Large intestine (tissue), 3 donors: ENCODE measurements around the gene ARPP19. TPM values are rescaled to one million over a fixed set of nuclear protein-coding genes. Genes with fewer than 3 reads are reported as not detected.
"Not testable (repeated sequence)": the region's sequence is repeated elsewhere in the genome, so short reads cannot be mapped to it uniquely, and the experiment has no call there.

Experiments
- DNase-seq, 2 donors: peaks; one replicate each; pipeline versions ENCODE4 v3.0.0 to v3.0.0-alpha.2; 2013
- H3K27ac ChIP-seq: one replicate; pipeline ENCODE4 v1.5.1; 2013; ENCODE audit warnings: low read length
- H3K27me3 ChIP-seq: 2 replicates; pipeline ENCODE4 v1.6.1; 2013; ENCODE audit warnings: low read length; ENCODE audit not compliant: control insufficient read depth, insufficient read depth
- H3K36me3 ChIP-seq: 2 replicates; pipeline ENCODE4 v1.6.1; 2013; ENCODE audit warnings: low read length; ENCODE audit not compliant: control insufficient read depth, insufficient read depth
- H3K4me1 ChIP-seq: one replicate; pipeline ENCODE4 v1.6.1; 2013; ENCODE audit warnings: low read length; ENCODE audit not compliant: control insufficient read depth, insufficient read depth
- H3K4me3 ChIP-seq: one replicate; pipeline ENCODE4 v1.5.1; 2013; ENCODE audit warnings: low read length
- H3K9me3 ChIP-seq: one replicate; pipeline ENCODE4 v1.6.1; 2013; ENCODE audit warnings: mild to moderate bottlenecking, low read depth, low read length, moderate library complexity; ENCODE audit not compliant: control insufficient read depth
- WGBS: methylation state at CpG from one replicate; pipeline ENCODE4 v1.1.5; 2013; ENCODE audit warnings: low lambda C conversion rate; ENCODE audit not compliant: insufficient coverage; 5-methylcytosine and 5-hydroxymethylcytosine counted together
- polyA plus RNA-seq: library from polyadenylated mRNA; unstranded; fragments of 120-200 nt; gene quantifications from one replicate; pipeline ENCODE4 v1.2.1, GENCODE V29; 2013

ARPP19 gene
- polyA plus RNA-seq, 1 donor: 65.4 TPM

DNA sequence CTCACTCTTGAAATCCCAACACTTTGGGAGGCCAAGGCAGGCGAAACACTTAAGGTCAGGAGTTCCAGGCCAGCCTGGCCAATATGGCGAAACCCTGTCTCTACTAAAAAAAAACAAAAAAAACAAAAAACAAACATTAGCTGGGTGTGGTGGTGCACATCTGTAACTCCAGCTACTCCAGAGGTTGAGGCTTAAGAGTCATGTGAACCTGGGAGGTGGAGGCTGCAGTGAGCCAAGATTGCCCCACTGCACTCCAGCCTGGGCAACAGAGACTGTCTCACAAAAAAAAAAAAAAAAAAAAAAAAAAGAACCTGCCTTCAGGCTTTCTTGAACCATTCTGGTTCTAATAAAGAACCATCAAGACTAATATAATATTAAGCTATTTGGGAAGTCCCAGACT lies 16.5 kb downstream of the ARPP19 start:
- H3K4me1 ChIP-seq: no peaks in the 10 kb centered on the region
- no peak for DNase-seq
- no peak overlapping the region for H3K27ac ChIP-seq
- H3K27me3 ChIP-seq: no peaks in the 10 kb centered on the region
- H3K9me3 ChIP-seq: no peaks in the 10 kb centered on the region
- no peak overlapping the region for H3K4me3 ChIP-seq
- WGBS: no CpG with 5 or more reads among the region's 2 CpGs
- H3K36me3 ChIP-seq: peaks cover 47% of the 10 kb centered on the region

GRCh38 chr15:52551762-52552161 lies 17.1 kb downstream of the ARPP19 start:
- 100% methylated on average over 1 of the region's 6 CpGs for WGBS
- H3K9me3 ChIP-seq: no peaks in the 10 kb centered on the region
- H3K4me1 ChIP-seq: no peaks in the 10 kb centered on the region
- H3K27me3 ChIP-seq: no peaks in the 10 kb centered on the region
- peaks cover 47% of the 10 kb centered on the region for H3K36me3 ChIP-seq
- H3K27ac ChIP-seq: no peak overlapping the region
- no peak overlapping the region for H3K4me3 ChIP-seq
- no peak for DNase-seq

DNA sequence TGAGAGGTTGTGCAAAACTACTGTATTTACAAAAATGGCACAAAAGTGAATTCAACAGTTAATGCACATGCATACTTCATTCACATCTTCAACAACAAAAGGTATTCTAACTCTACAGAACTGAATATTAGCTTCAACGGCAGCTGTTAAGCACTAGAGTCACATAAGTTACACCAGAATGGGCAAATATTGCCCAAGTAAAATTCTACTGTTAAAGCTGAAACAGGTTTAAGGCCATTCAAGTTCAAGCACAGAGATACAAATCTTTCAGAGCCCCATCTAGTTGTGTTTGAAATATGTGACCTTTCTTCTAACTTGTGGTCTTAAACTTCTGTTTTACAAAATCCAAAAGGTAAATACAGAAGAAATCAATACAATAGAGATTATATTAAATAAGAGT lies 17.6 kb downstream of the ARPP19 start:
- not testable (repeated sequence) for H3K27ac ChIP-seq, DNase-seq, H3K27me3 ChIP-seq, H3K4me3 ChIP-seq, H3K9me3 ChIP-seq, H3K4me1 ChIP-seq
- H3K36me3 ChIP-seq: peaks cover 52% of the 10 kb centered on the region
- no CpG with 5 or more reads among the region's 1 CpG for WGBS

DNA sequence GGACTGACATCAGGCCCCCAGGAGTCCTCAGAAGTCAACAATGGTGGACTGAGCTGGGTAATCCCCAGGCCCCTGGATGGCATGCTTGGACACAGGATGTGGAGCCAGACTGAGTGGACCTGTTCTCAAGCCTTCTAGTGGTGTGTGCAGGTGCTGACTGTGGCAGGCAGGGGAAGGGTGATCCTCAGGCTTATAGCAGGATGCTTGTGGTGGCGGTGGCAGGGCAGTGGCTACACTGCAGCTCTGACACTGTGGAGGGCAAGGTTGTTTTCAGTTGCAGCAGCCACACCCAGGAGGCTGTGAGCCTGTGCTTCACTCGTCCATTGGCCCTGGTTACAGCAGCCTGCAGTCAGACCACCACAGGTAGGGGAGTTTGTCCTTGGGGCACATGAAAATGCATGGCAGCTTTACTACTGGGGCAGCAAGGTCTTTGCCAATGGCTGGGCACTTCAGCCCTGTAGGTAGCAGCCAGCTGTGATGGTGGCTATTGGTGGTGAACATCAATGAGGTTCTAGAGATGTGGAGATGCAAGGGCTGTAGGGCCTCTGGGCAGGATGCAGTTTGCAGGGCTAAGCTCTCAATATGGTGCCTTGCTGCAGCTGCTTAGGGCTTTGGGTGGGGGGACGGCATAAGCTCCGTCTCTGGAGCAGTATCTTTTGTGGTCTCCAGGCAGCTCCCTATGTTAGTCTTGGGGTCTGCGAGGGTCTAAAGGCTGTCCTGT lies 22.6 kb downstream of the ARPP19 start:
- Histone ChIP-seq H3K4me1 (no peaks in the 10 kb centered on the region), H3K4me3 (no peak overlapping the region), H3K27ac (no peak overlapping the region), H3K36me3 (peaks cover 35% of the 10 kb centered on the region), H3K27me3 (no peaks in the 10 kb centered on the region), H3K9me3 (peaks cover 5% of the 10 kb centered on the region)
- DNase-seq: no peak
- WGBS: no CpG with 5 or more reads among the region's 5 CpGs

DNA sequence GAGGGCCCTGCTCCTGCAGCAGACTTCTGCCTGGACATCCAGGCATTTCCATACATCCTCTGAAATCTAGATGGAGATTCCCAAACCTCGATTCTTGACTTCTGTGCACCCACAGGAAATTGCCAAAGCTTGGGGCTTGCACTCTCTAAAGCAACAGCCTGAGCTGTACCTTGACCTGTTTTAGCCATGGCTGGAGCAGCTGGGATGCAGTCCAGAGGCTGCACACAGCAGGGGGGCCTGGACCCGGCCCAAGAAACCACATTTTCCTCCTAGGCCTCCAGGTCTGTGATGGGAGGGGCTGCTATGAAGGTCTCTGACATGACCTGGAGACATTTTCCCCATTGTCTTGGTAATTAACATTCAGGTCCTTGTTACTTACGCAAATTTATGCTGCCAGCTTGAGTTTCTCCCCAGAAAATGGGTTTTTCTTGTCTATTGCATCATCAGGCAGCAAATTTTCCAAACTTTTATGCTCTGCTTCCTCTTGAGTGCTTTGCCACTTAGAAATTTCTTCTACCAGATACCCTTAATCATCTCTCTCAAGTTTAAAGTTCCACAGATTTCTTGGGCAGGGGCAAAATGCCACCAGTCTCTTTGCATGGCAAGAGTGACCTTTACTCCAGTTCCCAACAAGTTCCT lies 28.3 kb downstream of the ARPP19 start:
- H3K4me3 ChIP-seq: no peak overlapping the region
- no peaks in the 10 kb centered on the region for H3K27me3 ChIP-seq
- no peaks in the 10 kb centered on the region for H3K9me3 ChIP-seq
- DNase-seq: no peak
- no peaks in the 10 kb centered on the region for H3K4me1 ChIP-seq
- no CpG with 5 or more reads among the region's 3 CpGs for WGBS
- H3K27ac ChIP-seq: no peak overlapping the region
- H3K36me3 ChIP-seq: peaks cover under 1% of the 10 kb centered on the region

DNA sequence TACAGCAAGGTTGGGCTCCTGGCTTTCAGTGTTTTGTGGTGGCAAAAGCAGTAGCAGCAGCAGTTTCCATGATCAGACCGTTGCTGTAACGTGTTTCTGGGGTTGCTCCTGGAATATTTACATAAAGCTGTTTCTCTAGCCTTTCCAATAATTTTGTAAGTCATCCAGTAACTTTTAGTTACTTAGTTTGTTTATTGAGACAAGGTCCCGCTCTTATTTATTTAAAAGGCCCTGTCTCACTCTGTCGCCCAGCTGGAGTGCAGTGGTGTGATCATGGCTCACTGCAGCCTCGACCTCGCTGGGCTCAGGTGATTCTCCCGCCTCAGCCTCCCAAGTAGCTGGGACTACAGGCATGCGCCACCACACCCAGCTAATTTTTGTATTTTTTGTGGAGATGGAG lies 31.4 kb downstream of the ARPP19 start:
- Histone ChIP-seq H3K4me1 (no peaks in the 10 kb centered on the region), H3K36me3 (no peaks in the 10 kb centered on the region), H3K9me3 (no peaks in the 10 kb centered on the region), H3K27me3 (peaks cover 13% of the 10 kb centered on the region), H3K27ac (no peak overlapping the region), H3K4me3 (no peak overlapping the region)
- DNase-seq: no peak
- WGBS: 100% methylated on average over 1 of the region's 8 CpGs

GRCh38 chr15:52532427-52532826 lies 36.4 kb downstream of the ARPP19 start:
- Histone ChIP-seq H3K36me3 (no peaks in the 10 kb centered on the region), H3K4me1 (peaks cover 7% of the 10 kb centered on the region), H3K4me3 (no peak overlapping the region), H3K27me3 (peaks cover 55% of the 10 kb centered on the region), H3K27ac (no peak overlapping the region), H3K9me3 (no peaks in the 10 kb centered on the region)
- DNase-seq: no peak
- WGBS: 85% methylated on average over 2 of the region's 2 CpGs

DNA sequence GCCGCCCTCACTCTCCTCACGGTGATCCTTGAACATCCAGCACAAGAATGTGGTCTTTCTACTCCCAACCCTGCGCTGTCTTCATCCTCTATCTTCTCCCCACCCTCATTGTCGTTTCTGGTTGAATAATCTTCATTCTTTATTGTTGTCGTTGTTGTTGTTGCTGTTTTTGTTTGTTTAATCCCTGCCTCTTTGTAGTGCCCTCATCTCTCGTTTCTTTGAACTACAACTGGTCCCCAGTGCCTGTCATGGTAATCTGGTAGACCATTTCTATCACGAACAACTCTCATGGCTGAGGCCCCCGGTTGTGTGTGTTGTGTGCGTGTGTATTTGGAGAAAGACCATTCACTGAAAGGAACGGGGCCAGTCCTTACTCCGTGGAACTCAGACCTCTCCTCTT lies 38.9 kb downstream of the ARPP19 start:
- no CpG with 5 or more reads among the region's 11 CpGs for WGBS
- Histone ChIP-seq H3K27me3 (peaks cover 69% of the 10 kb centered on the region), H3K4me1 (peaks cover 7% of the 10 kb centered on the region), H3K27ac (no peak overlapping the region), H3K9me3 (no peaks in the 10 kb centered on the region), H3K4me3 (no peak overlapping the region), H3K36me3 (no peaks in the 10 kb centered on the region)
- DNase-seq: no peak

GRCh38 chr15:52529341-52529924 lies 39.4 kb downstream of the ARPP19 start:
- no peaks in the 10 kb centered on the region for H3K36me3 ChIP-seq
- no peaks in the 10 kb centered on the region for H3K9me3 ChIP-seq
- no CpG with 5 or more reads among the region's 28 CpGs for WGBS
- H3K27me3 ChIP-seq: peaks cover 69% of the 10 kb centered on the region
- H3K4me3 ChIP-seq: peak overlapping the region; percentile 25
- H3K4me1 ChIP-seq: peaks cover 7% of the 10 kb centered on the region
- no peak overlapping the region for H3K27ac ChIP-seq
- DNase-seq: peak; percentile 12 to 59

DNA sequence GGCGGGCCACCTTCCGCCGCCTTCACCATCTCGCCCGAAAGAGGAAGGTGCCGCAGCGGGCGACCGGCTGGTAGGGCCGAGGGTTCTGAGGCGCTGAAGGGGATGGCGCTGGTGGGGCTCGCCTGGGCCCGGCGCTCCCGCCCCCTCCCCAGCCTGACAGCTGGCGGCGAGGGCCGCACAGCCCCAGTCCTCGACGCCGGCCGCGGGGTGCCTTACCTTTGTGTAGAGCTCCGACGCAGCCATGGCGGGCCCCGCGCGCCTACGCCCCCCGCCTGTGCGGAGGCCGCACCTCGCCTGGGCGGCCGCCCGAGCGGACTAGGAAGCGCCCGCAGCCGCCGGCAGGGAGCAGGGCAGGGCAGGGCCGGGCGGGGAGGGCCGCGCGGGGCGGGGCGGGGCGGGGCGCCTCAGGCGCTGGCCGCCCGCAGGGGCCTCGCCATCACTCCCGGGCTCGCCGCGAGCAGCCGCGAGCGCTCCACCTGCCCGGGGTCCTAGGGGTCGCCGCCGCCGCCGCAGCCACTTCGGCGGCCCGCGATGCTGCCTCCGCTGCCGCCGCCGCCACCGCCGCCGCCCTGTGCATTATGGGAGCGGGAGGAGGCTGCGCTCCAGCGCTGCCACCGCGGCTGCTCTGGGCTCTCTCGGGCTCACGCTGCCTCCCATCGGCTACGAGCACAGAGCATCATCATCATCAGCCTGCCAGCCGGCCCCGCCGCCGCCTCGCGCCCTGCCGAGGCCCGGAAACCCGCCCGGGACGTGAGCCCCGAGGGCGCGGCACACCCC lies 40.1 kb downstream of the ARPP19 start, which contains the start of gene MYO5A:
MYO5A (minus strand) TSS at position 317 of the 777 bp plus-strand sequence; CDS start at position 243, 74 bp downstream.
- no CpG with 5 or more reads among the region's 103 CpGs for WGBS
- Histone ChIP-seq H3K4me3 (peak within 1 kb of the TSS; percentile 42), H3K4me1 (peaks cover 7% of the 10 kb centered on the region), H3K36me3 (no peaks in the 10 kb centered on the region), H3K27ac (no peak within 1 kb of the TSS), H3K9me3 (no peaks in the 10 kb centered on the region), H3K27me3 (peaks cover 67% of the 10 kb centered on the region)
- DNase-seq: peak; percentile 31 to 64
